ENCODE results near the gene CALHM6. TPM values are rescaled to one million over a fixed set of nuclear protein-coding genes. Genes with fewer than 3 reads are reported as not detected.

The CALHM6 gene
- 6.3 and 6.9 TPM in 2 replicates for total RNA-seq (2014; rRNA removed; shearing (Covaris generic))

DNA sequence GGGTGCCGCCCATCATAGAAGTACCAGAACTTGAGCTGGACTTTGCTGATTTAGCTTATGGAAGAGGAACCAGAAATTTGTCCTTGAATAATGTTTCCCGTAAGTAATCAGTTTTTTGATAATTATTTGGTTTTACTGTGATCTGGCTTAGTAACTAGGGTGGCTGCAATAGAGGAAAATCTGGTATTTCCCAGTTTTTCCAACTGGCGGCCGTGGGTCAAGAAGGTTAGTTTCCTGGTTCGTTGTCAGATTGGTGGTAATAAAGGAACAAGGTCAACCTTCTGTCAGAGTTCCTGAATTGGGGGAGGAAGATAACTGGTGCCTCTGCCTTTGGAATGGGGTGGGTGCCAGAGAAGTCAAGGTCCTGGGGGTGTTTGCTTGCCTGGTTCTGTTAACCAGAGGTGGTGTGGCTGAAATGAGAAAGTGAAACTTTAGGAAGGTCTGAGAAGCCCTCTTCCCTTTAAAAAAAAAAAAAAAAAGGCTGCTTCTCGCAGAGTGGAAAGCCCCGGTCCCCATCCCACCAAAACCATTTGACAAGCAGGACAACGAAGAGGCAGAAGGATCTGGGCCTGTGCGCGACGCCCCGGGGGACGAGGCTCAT, at the start of gene CALHM6:
Gene CALHM6, plus strand, starts transcription at position 45 of the 601 bp plus-strand sequence. Its CDS starts 555 bp downstream, at position 600.
- no peak for DNase-seq (ENCODE audit: low read depth)

DNA sequence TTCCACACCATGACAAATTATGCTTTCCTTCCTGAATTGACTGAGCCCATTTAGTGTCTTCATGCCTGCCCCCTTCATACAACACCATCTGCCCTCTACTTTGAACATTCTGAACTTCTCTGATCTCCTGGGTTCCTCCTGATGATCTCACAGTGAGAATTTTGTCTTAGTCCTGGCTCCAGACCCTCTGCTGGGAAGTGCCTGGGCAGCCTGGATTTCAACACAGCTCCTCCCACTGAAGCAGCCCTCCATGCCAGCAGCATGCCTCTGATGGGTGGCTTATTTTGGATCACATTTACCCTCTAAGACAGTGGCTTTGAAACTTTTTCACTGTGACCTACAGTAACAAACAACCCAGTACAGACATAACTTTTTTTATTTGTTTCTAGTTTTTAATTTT, 48.9 kb upstream of the CALHM6 start:
- DNase-seq (ENCODE audit: low read depth), result no peak

DNA sequence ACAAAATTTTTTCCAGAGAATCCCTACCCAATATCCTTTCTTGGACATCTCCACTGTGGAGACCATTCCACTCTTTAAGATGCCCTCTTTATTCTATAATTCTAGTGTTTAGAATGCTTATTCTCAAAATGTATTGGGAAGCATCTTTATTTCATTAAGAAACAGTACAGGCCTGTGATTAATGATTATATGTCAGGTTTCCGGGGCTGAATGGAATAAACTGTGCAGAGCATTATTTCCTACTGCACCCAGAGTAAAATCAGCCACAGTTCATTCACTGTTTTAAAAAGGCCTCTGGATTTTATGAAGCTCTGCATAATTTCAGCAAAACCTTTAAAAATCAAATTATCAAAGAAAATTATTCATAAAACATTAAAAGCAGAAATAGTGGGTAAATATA, 47.8 kb upstream of the CALHM6 start:
- no peak for DNase-seq (ENCODE audit: low read depth)

DNA sequence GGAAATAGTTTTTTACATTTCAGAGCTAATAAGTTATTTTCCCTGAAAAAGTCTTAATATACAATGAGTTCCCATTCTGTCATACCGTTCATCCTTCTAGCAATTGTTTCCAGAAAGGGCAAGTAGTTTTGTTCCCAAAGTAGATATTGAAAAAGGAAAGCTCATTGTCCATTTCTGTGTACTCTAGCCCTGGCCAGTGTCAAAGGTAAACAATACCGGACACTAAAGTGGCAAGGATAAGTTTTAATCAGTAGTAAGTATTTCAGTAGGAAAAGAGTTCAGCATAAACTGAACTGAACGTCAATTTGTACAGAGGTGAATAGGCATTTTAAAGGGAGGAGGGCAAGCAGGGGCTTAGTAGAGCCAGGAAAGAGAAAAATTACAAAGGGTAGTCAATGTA, 43.5 kb upstream of the CALHM6 start:
- DNase-seq (ENCODE audit: low read depth), result no peak

DNA sequence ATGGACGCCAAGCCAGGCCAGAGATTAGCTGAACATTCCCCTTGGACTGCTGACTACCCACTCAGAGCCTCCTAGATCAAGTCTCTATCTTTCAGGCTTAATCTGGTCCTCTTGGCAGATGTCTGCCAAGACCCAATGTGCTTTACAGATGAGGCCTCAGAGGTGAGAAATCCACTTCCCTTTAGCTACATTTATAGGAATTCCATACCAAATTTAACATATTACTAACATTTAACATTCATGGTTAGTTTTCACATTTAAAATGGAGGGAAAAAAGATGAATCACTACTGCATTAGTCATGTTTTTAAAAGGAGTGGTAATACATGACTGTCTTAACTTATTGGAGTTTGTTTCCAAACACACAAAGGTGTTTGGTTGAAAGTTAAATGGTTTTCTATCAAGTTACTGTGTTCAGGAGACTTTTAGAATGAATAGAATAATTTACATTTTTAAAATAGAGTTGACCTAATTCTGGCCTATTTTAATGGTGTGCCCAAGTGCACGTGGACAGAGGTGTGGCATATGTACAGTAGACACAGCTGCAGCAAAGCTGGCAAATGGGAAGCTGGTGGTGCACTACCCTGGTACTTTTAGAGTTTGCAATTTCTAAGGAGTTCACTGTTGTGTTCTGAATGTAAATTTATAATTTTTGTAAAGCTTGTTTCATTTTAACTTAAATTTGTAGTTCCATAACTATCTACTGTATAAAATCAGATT, 41.9 kb upstream of the CALHM6 start:
- DNase-seq (ENCODE audit: low read depth), result peak; percentile 41

DNA sequence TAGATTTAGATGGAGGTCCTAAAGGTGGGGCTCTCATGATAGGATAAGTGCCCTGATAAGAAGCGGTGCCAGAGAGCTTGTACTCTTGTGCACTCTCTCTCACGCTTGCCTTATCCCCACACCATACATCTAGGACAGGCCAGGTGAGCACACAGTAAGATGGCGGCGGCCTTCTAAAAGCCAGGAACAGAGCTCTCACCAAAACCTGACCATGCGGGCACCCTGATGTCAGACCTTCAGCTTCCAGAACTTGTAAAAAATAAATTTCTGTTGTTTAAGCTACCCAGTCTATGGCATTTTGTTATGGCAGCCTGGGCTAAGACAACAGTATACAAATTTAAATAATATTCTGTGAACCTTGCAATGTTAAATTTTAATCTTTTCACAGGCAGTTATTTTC, 40.8 kb upstream of the CALHM6 start:
- no peak for DNase-seq (ENCODE audit: low read depth)

DNA sequence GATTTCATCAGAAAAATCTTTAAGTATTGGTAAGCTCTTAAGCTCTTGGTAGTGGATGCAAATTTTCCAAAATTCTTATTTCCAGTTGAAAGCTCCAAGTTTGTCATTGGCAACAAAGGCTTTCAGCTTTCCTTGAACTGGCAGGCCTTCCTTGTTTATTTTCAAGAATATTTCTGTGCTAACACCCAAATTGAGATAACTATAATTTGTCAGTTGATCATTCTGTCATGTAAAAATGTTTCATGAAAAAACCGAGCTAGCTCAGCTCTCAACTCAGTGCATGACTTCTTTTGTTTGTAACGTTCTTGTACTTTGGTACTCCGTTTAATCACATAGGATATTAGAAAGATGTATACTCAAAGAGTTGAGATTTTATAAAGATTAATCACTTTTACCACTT, 38.9 kb upstream of the CALHM6 start:
- DNase-seq (ENCODE audit: low read depth), result no peak

DNA sequence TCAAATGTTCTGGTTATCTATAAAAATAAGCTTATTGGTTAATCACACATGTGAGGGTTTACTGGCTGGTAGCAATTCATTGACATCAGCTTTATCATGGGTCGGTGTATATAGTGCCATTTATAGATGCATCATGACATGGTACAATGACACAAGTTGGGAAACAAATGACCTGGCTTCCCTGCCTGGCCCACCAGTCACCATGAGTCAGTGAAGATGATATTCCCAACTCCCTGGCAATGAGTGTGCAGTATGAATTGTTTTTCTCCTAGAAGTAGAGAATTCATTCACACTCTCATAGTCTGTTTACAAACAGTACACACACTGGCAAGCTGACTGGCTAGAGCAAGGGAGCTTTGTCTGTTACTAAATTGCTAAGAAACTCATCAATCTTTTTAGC, 37.2 kb upstream of the CALHM6 start:
- DNase-seq (ENCODE audit: low read depth), result peak; percentile 46

DNA sequence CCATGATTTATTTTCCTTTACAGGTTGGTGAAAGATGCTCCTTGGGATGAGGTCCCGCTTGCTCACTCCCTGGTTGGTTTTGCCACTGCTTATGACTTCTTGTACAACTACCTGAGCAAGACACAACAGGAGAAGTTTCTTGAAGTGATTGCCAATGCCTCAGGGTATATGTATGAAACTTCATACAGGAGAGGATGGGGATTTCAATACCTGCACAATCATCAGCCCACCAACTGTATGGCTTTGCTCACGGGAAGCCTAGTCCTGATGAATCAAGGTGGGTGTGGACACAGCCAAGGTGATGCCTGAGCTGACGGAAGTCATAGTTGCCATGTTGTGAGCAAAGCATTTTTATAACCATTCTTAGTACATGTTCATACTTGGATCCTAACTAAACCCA, 34.6 kb upstream of the CALHM6 start:
- no peak for DNase-seq (ENCODE audit: low read depth)

DNA sequence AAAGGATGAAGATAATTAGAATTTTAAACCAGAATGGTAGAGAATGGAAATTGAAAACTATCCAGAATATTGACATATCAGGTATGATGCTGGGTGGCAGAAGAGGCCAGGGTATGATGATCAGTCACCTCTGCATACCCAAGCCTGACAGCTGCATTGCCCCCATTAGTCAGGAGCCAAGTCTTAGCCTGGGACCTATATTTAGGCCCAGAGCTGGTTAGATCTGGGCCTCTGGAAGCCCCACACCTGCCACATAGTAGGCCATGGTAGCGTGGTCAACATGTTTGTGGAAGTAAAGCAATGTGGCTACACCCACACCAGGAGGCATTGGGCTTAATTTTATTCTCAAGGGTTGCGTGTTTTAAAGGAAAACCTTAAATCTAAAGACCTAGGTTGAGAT, 32.1 kb upstream of the CALHM6 start:
- DNase-seq (ENCODE audit: low read depth), result no peak

DNA sequence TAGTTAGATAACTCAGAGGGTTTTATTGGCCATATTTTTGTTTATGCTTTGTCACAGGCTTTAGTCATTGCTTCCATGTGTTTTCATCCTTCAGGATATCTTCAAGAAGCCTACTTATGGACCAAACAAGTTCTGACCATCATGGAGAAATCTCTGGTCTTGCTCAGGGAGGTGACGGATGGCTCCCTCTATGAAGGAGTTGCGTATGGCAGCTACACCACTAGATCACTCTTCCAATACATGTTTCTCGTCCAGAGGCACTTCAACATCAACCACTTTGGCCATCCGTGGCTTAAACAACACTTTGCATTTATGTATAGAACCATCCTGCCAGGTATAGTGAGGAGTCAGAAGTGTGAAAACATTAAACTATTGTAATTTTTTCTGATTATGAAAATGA, 30.3 kb upstream of the CALHM6 start:
- no peak for DNase-seq (ENCODE audit: low read depth)

DNA sequence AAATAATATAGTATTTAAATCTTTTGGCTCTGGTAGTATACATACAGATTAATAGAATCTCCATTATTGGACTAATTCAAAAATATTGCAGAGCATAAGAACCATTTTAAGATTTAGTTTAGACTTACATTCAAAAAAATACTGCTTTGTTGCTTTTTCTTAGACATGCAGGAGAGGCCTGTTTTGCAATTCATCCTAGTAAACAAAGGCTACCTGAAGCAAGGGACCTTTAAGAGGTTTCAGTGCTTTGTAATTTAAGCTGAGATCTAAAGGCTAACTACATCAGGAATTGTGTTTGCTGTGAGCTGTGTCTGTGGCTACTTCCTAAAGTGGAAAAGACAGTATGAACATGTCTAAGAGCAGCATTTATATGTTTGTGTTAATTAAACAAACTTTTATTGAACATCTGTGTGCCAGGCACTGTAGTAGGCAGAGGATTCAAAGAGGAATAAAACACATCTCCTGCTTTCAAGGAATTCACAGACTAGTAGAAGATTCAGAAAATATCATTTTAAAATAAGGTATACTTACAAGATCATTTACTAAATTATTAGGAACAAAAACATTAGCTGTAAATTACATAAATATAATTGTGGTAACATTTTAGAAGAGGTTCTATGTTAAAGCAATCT, 29.1 kb upstream of the CALHM6 start:
- DNase-seq (ENCODE audit: low read depth), result no peak

DNA sequence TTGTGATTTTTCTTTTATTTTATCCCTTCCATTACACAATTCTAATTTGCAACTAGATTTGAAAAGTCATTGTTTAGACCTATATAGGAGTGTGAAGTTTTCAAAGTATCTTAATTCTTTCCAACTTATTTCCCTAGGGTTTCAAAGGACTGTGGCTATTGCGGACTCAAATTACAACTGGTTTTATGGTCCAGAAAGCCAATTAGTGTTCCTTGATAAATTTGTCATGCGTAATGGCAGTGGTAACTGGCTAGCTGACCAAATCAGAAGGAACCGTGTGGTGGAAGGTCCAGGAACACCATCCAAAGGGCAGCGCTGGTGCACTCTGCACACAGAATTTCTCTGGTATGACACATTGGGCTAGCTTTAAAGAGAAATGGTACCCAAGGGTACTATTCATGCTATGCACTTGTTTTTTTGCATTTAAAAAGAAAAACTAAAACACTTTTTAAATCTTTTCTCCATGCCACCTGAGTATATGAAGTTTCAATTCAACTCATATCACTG, 27.9 kb upstream of the CALHM6 start:
- DNase-seq (ENCODE audit: low read depth), result no peak

DNA sequence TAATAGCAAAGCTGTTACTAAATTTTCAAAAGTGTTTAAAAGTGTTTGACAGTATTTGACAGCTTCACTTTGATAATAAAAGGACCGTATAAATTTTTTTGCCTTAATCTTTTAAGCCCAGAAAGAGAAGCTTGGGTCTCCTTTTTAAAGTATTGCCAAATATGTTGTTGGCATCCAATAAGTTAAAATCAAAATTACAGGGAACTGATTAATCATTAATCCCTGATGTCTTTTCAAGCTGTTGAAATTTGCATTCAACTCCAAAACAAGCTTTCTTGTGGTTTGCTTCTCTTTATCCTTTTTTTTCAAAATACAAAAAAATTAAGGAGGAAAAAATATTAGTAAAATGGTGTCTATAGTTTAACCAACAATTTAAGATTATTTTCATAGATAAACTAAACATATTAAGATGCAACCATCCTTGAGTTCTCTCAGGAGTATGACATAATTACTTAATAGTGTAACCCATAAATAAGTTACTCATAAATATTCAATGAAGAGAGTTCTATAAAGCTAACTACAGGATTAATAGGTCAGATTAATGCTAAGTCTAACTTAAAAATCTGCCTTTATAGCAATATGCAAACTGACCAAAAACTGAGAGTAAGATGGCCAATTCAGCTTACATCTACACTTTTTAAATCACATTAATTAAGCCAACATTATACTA, 27.0 kb upstream of the CALHM6 start:
- DNase-seq (ENCODE audit: low read depth), result no peak

DNA sequence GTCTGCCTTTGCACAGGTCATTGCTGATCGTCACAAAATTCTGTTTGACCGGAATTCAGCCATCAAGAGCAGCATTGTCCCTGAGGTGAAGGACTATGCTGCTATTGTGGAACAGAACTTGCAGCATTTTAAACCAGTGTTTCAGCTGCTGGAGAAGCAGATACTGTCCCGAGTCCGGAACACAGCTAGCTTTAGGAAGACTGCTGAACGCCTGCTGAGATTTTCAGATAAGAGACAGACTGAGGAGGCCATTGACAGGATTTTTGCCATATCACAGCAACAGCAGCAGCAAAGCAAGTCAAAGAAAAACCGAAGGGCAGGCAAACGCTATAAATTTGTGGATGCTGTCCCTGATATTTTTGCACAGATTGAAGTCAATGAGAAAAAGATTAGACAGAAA, 24.6 kb upstream of the CALHM6 start:
- no peak for DNase-seq (ENCODE audit: low read depth)

DNA sequence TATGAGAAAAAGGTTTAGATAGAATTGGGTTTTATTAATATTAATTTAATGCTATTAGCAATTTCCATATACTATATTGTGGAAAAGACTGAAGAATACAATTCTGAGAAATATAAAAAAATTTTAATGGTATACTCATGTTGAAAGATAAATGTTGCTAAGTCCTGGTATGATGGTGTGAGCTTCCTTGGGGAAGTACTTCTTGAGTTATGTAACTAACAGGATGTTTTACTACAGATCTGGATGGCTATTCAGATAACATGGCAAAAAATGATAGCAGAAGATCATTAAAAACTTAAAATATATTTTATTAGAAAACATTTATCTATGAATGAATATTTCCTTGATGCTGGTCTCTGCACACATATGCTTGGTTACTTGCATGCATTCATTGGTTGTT, 23.5 kb upstream of the CALHM6 start:
- DNase-seq (ENCODE audit: low read depth), result no peak

DNA sequence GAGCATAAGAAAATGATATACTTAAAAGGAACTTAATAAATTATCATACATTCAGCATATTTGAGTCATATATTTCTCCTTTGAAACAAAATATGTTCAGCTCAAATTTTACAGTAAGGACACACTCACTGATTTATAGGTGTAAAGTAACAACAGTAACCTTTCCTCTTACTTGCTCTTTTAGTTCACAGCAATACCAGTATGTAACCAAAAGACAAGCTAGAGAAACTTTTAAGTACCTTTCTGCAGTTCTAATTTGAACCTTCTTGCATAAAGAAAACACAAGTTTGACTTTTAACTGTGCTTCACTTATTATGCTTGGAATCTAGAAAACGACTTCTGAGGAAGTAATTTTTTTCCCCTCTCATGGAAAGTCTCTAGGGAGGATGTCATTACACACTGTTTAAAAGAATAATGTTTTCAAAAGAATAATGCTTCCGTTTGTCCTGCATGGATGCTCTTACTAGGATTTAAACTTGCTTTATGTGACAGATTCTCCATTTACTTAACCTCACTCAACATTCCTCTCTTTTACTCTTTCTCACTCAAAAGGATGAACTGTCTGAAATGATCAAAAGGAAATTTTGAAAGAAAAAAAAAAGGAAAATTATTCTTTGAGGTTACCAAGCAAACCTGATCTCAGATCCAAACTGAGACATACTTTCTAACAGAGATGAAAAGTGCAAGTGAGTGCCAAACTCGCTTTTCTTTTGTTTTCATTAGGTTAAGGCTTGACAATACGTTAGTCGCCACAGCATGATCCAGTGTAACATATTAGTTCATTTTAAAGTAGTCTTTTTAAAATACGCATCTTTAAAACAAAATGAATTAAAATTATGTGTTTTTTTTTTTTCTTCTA, 22.4 kb upstream of the CALHM6 start:
- no peak for DNase-seq (ENCODE audit: low read depth)

DNA sequence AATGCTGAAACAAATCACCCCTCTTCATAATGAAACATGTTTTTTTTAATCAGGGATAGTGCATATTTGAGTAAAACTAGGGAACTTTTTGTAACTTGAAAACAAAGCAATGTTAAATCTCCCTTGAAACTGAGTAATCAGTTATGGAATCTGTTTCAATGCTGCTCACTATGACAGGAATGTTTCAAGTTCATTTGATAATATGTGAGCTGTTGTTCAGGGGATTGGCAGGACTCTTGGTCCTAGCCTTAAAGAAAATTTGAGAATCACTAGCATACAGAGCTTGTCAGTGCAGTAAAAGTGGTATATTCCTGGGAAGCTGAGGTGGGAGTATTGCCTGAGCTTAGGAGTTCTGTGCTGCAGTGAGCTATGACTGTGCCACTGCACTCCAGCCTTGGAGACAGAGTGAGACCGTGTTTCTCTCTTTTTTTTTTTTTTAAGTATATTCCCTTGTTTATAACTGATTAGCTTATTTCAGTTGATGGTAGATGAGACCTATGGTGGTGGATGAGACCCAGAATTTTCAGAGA, 21.6 kb upstream of the CALHM6 start:
- peak; percentile 12 for DNase-seq (ENCODE audit: low read depth)

DNA sequence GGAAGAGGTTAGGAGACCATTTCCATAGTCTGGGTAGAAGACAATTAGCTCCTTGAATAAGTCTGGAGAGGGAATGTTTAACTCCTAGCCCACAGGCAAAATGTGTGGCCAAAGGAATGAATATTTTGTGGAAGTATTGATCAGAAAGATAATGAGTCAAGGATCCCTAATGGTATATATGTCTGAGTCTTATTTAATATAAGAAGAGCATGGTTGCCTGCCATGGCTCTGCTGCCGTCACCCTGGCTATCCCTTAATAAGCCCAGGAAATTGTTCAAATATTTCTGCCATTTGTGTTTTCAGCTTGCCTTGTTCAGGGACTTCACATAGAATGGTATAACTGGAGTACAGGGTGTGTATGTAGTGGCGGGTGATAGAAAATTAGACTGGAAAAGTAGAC, 18.1 kb upstream of the CALHM6 start:
- DNase-seq (ENCODE audit: low read depth), result no peak

DNA sequence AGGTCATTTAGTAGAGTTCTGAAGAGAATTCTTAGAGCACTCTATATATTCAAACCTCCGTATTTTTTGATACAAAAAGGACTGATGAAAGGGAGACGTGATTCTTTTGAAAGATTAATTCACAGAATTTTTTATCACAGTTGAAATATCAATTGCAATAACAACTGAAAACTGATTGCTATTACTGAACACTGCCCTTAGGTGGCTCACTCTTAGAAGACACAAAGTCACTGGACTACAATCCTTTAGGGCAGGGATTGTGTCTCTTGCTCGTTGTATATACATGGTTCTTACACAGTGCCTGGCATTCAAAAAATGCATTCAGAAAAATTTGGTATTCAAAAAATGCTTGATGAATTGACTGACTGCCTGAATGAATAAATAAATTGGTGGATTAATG, 17.1 kb upstream of the CALHM6 start:
- DNase-seq (ENCODE audit: low read depth), result peak; percentile 26

DNA sequence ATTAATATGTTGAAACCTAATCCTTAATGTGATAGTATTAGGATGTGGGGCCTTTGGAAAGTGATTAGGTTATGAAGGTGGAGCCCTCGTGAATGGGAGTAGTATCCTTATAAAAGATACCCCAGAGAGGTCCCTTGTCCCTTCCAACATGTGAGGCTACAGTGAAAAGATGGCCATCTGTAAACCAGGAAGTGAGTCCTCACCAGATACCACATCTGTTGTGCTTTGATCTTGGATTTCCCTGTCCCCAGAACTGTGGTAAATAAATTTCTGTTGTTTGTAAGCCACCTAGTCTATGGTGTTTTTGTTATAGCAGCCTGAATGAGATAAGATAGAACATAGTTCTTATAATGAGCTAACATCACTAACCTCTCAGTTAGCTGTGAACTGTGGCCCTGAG, 16.6 kb upstream of the CALHM6 start:
- no peak for DNase-seq (ENCODE audit: low read depth)
